ENCODE results near the gene MRPL48. TPM values are rescaled to one million over a fixed set of nuclear protein-coding genes. Genes with fewer than 3 reads are reported as not detected.
"Not testable (repeated sequence)": the region's sequence is repeated elsewhere in the genome, so short reads cannot be mapped to it uniquely, and the experiment has no call there.

Gene MRPL48
- total RNA-seq = 24.3 and 30.4 TPM in 2 replicates

- DNase-seq = peak; percentile 91
Observed at GRCh38 chr11:73787643-73788558, at the start of gene MRPL48. Gene MRPL48, plus strand, starts transcription at chr11:73787874. Its CDS starts 98 bp downstream, at chr11:73787972.

GRCh38 chr11:73743045-73743444 is 44.6 kb upstream of the MRPL48 start:
- DNase-seq = no peak

GRCh38 chr11:73746701-73747100 is 41.0 kb upstream of the MRPL48 start:
- no peak for DNase-seq

GRCh38 chr11:73747762-73748161 is 39.9 kb upstream of the MRPL48 start:
- no peak for DNase-seq

- DNase-seq = no peak
Observed at GRCh38 chr11:73748300-73748699, 39.4 kb upstream of the MRPL48 start.

GRCh38 chr11:73749118-73749517 is 38.6 kb upstream of the MRPL48 start:
- DNase-seq = no peak

GRCh38 chr11:73750228-73750627 is 37.4 kb upstream of the MRPL48 start:
- DNase-seq = no peak

GRCh38 chr11:73750862-73751261 is 36.8 kb upstream of the MRPL48 start:
- not testable (repeated sequence) for DNase-seq

- DNase-seq = no peak
Observed at GRCh38 chr11:73752216-73752867, 35.3 kb upstream of the MRPL48 start.

- DNase-seq = no peak
Observed at GRCh38 chr11:73752903-73753302, 34.8 kb upstream of the MRPL48 start.

- no peak for DNase-seq
Observed at GRCh38 chr11:73753938-73754337, 33.7 kb upstream of the MRPL48 start.

GRCh38 chr11:73755670-73756069 is 32.0 kb upstream of the MRPL48 start:
- DNase-seq = no peak

GRCh38 chr11:73757598-73757997 is 30.1 kb upstream of the MRPL48 start:
- no peak for DNase-seq

GRCh38 chr11:73758451-73758850 is 29.2 kb upstream of the MRPL48 start:
- DNase-seq = no peak

- peak; percentile 53 for DNase-seq
Observed at GRCh38 chr11:73759610-73760134, 28.0 kb upstream of the MRPL48 start.

GRCh38 chr11:73760135-73760678 is 27.5 kb upstream of the MRPL48 start:
- peak; percentile 41 for DNase-seq

GRCh38 chr11:73760679-73761402 is 26.8 kb upstream of the MRPL48 start, which contains the start of gene RAB6A:
Gene RAB6A, minus strand, starts transcription at chr11:73761074. Its CDS starts 439 bp downstream, at chr11:73760635.
- peak; percentile 100 for DNase-seq

GRCh38 chr11:73761403-73761945 is 26.2 kb upstream of the MRPL48 start:
- no peak for DNase-seq

GRCh38 chr11:73762732-73763131 is 24.9 kb upstream of the MRPL48 start:
- no peak for DNase-seq

GRCh38 chr11:73766763-73767162 is 20.9 kb upstream of the MRPL48 start:
- no peak for DNase-seq

- not testable (repeated sequence) for DNase-seq
Observed at GRCh38 chr11:73770811-73771210, 16.9 kb upstream of the MRPL48 start.
